ENCODE measurements around the gene MINDY4. TPM values are rescaled to one million over a fixed set of nuclear protein-coding genes. Genes with fewer than 3 reads are reported as not detected.

Gene MINDY4
- total RNA-seq, 3 donors from 2014 or later: 4.0 to 9.1 (median 4.7) TPM

DNA sequence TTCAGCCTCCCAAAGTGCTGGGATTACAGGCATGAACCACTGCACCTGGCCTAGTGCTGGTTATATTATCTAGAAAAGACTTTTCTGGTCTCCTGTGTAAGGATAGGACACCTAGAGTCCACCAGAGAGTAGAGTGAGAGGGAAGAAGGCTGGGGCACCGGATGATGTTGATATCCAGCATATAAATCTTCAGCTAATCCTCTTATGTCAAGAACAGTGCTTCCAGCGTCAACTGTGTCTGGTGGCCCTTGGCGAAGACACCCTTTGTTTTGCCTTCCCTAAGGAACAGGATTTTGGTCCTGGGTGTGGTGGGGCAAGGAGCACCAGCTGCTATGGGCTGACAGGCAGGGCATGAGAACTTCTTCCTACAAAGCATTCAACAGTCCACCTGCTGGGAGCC is 35.6 kb upstream of the MINDY4 start:
- no peaks in the 10 kb centered on the region for H3K9me3 ChIP-seq
- H3K4me3 ChIP-seq: no peak overlapping the region
- TF ChIP-seq, protein P1, sequence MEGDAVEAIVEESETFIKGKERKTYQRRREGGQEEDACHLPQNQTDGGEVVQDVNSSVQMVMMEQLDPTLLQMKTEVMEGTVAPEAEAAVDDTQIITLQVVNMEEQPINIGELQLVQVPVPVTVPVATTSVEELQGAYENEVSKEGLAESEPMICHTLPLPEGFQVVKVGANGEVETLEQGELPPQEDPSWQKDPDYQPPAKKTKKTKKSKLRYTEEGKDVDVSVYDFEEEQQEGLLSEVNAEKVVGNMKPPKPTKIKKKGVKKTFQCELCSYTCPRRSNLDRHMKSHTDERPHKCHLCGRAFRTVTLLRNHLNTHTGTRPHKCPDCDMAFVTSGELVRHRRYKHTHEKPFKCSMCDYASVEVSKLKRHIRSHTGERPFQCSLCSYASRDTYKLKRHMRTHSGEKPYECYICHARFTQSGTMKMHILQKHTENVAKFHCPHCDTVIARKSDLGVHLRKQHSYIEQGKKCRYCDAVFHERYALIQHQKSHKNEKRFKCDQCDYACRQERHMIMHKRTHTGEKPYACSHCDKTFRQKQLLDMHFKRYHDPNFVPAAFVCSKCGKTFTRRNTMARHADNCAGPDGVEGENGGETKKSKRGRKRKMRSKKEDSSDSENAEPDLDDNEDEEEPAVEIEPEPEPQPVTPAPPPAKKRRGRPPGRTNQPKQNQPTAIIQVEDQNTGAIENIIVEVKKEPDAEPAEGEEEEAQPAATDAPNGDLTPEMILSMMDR (IDR thresholded peaks at IDR 0.05): no peak
- no peaks in the 10 kb centered on the region for H3K36me3 ChIP-seq (ENCODE audit: low read depth)
- ATAC-seq: no peak
- intact Hi-C loops (cut with DNase I, micrococcal nuclease): no loop called here
- H3K4me1 ChIP-seq (ENCODE audit: low read depth): no peaks in the 10 kb centered on the region
- DNase-seq: no peak

DNA sequence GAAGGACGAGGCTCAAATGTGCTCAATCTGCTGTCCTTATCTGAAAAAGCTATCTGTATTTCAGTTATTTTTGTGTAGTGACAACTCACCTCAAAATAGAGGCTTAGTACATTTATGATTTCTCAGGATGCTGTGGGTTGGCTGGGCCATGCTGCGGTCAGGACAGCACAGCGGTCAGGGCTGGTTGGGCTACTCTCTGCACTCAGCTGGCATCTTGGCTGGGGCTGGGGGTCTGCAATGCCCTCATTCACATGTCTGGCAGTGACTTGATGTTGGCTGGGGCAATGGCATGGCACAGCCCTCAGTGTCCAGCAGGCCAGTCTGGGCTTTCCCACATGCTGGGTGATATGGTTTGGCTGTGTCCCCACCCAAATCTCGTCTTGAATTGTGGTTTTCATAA is 34.9 kb upstream of the MINDY4 start:
- H3K9me3 ChIP-seq: no peaks in the 10 kb centered on the region
- H3K36me3 ChIP-seq (ENCODE audit: low read depth): no peaks in the 10 kb centered on the region
- TF ChIP-seq, protein P1 (IDR thresholded peaks at IDR 0.05): no peak
- DNase-seq (no peak), ATAC-seq (no peak)
- intact Hi-C loops (cut with DNase I, micrococcal nuclease): no loop called here
- H3K4me1 ChIP-seq (ENCODE audit: low read depth): no peaks in the 10 kb centered on the region
- H3K4me3 ChIP-seq: no peak overlapping the region

GRCh38 chr7:30738026-30738915 is 32.9 kb upstream of the MINDY4 start:
- no peaks in the 10 kb centered on the region for H3K36me3 ChIP-seq (ENCODE audit: low read depth)
- TF ChIP-seq, protein P1 (IDR thresholded peaks at IDR 0.05): no peak
- no peaks in the 10 kb centered on the region for H3K9me3 ChIP-seq
- ATAC-seq (no peak), DNase-seq (no peak)
- no peaks in the 10 kb centered on the region for H3K4me1 ChIP-seq (ENCODE audit: low read depth)
- no peak overlapping the region for H3K4me3 ChIP-seq
- intact Hi-C loops (cut with DNase I, micrococcal nuclease): no loop called here

DNA sequence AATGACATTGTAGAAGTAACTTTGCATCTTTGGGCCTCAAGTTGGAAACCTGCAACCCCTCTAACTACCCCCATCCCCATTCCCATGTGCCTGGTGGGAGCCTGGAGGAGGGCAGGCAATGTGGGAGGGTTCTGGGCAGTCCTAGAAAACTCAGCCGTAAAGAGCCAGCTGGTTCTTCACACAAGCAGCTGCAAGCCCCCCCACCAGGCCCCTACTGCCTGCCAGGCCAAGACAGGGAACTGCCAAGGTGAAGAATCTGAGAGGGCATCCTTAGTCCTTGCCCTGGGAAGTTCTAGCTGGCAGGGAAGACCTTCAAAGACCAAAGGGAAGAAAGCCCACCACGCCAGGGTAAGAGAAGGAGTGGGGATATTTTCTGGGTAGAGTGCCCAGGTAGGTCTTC is 31.5 kb upstream of the MINDY4 start:
- intact Hi-C loops (cut with DNase I, micrococcal nuclease): no loop called here
- DNase-seq: no peak
- TF ChIP-seq, protein P1 (IDR thresholded peaks at IDR 0.05): no peak

GRCh38 chr7:30740417-30741181 is 30.6 kb upstream of the MINDY4 start:
- H3K4me3 ChIP-seq: no peak overlapping the region
- no peaks in the 10 kb centered on the region for H3K4me1 ChIP-seq (ENCODE audit: low read depth)
- peak in 2 of 3 donors; percentile 85 for DNase-seq
- TF ChIP-seq, protein P1 (IDR thresholded peaks at IDR 0.05): peak; percentile 96
- H3K9me3 ChIP-seq: no peaks in the 10 kb centered on the region
- no peaks in the 10 kb centered on the region for H3K36me3 ChIP-seq (ENCODE audit: low read depth)
- peak; percentile 86 for ATAC-seq
- intact Hi-C loops (cut with DNase I, micrococcal nuclease): no loop called here

More for the DNA sequence above, 31.5 kb upstream of the MINDY4 start:
- no peak for ATAC-seq
- Histone ChIP-seq H3K4me3 (no peak overlapping the region), H3K4me1 (ENCODE audit: low read depth) (no peaks in the 10 kb centered on the region), H3K36me3 (ENCODE audit: low read depth) (no peaks in the 10 kb centered on the region), H3K9me3 (no peaks in the 10 kb centered on the region)
